PC-9 (cell line): ENCODE data around the gene FAM180A. TPM values are rescaled to one million over a fixed set of nuclear protein-coding genes. Genes with fewer than 3 reads are reported as not detected.

ENCODE experiments used
- BruUV-seq: library from RNA; stranded (reverse); fragments of 400-500 nt; replicated peaks from 2 replicates; lab custom pipeline; 2021; lab: Mats Ljungman, UMichigan
- CTCF ChIA-PET: fragments of 300-600 bp; sonication (Branson Sonifier 250); formaldehyde crosslinking; loops from one replicate; lab custom pipeline; 2022; ENCODE audit warnings: antibody characterized with exemption; lab: Charles Lee
- POLR2A ChIA-PET: fragments of 300-600 bp; sonication (Branson Sonifier 250); formaldehyde crosslinking; loops from one replicate; lab custom pipeline; 2022; ENCODE audit warnings: antibody characterized with exemption; ENCODE audit not compliant: unreplicated experiment; lab: Charles Lee
- DNase-seq, 2 experiments: peaks; one replicate each; pipeline versions ENCODE4 v3.0.0 to v3.0.0-alpha.2; 2015 to 2022; ENCODE audit warnings: mixed read lengths in 1 of 2
- H2AFZ ChIP-seq: fragments of 200-600 bp; sonication (generic); 2 replicates; pipeline ENCODE4 v1.8.1; 2017; ENCODE audit warnings: antibody characterized with exemption
- H3F3A ChIP-seq: fragments of 200-600 bp; sonication (generic); 2 replicates; pipeline ENCODE4 v1.8.1; 2017; ENCODE audit warnings: antibody characterized with exemption, mild to moderate bottlenecking, low read depth; ENCODE audit not compliant: insufficient read depth
- H3K27ac ChIP-seq: fragments of 200-600 bp; sonication (generic); 2 replicates; pipeline ENCODE4 v1.6.1; 2016; ENCODE audit warnings: mixed run types
- H3K27me3 ChIP-seq: fragments of 200-600 bp; sonication (generic); 2 replicates; pipeline ENCODE4 v1.6.1; 2016; ENCODE audit warnings: low read depth, mixed run types; ENCODE audit not compliant: insufficient read depth
- H3K36me3 ChIP-seq: fragments of 200-600 bp; sonication (generic); 2 replicates; pipeline ENCODE4 v1.6.1; 2016; ENCODE audit warnings: low read depth, mixed run types
- H3K4me1 ChIP-seq: fragments of 200-600 bp; sonication (generic); replicated peaks from 2 replicates; pipeline ENCODE4 v1.6.1; 2016; ENCODE audit warnings: mixed run types; ENCODE audit not compliant: insufficient read depth
- H3K4me2 ChIP-seq: fragments of 200-600 bp; sonication (generic); 2 replicates; pipeline ENCODE4 v1.6.1; 2017; ENCODE audit warnings: mixed run types
- H3K4me3 ChIP-seq: fragments of 200-600 bp; sonication (generic); 2 replicates; pipeline ENCODE4 v1.6.1; 2016; ENCODE audit warnings: mixed run types
- H3K79me2 ChIP-seq: fragments of 200-600 bp; sonication (generic); 2 replicates; pipeline ENCODE4 v1.6.1; 2017; ENCODE audit warnings: low read depth, mixed run types
- H3K9me2 ChIP-seq: fragments of 200-600 bp; sonication (generic); 2 replicates; pipeline ENCODE4 v1.8.1; 2017; ENCODE audit warnings: mild to moderate bottlenecking; ENCODE audit not compliant: insufficient read depth
- H3K9me3 ChIP-seq: fragments of 200-600 bp; sonication (generic); 2 replicates; pipeline ENCODE4 v1.8.1; 2016; ENCODE audit warnings: low read depth; ENCODE audit not compliant: insufficient read depth
- H4K20me1 ChIP-seq: fragments of 200-600 bp; sonication (generic); 2 replicates; pipeline ENCODE4 v1.8.1; 2017; ENCODE audit not compliant: insufficient read depth
- CTCF ChIP-seq: fragments of 200-600 bp; sonication (generic); conservative IDR thresholded peaks from 2 replicates; pipeline ENCODE4 v1.6.1; 2017; ENCODE audit warnings: mixed run types, antibody characterized with exemption, mild to moderate bottlenecking, moderate library complexity
- EZH2 ChIP-seq: fragments of 200-600 bp; sonication (generic); IDR thresholded peaks from 2 replicates; pipeline ENCODE4 v1.8.0; 2017; ENCODE audit warnings: antibody characterized with exemption, low read depth
- intact Hi-C: fragments of 100-400 bp; cut with micrococcal nuclease; formaldehyde crosslinking; loops from one replicate; pipeline ENCODE4 v1.10.0; 2022; ENCODE audit not compliant: unreplicated experiment
- total RNA-seq: library from RNA; stranded (reverse); gene quantifications from 2 replicates; pipeline ENCODE4 v1.2.3, GENCODE V29; 2021

Gene FAM180A
- total RNA-seq, 1 experiment from 2014 or later = not detected

GRCh38 chr7:135718794-135719437, 29.7 kb downstream of the FAM180A start:
- ChIA-PET CTCF (no interaction called here), POLR2A (no interaction called here)
- no peak overlapping the region for H3K27ac ChIP-seq
- no peak for DNase-seq
- peaks cover 29% of the 10 kb centered on the region for H3F3A ChIP-seq
- no peaks in the 10 kb centered on the region for H3K27me3 ChIP-seq
- H3K4me1 ChIP-seq = peaks cover 33% of the 10 kb centered on the region
- BruUV-seq = no TSS peak
- no peaks in the 10 kb centered on the region for H3K36me3 ChIP-seq
- TF ChIP-seq CTCF (no peak), EZH2 (no peak)
- H4K20me1 ChIP-seq = no peaks in the 10 kb centered on the region
- H3K4me3 ChIP-seq = no peak overlapping the region
- H3K79me2 ChIP-seq = no peaks in the 10 kb centered on the region
- intact Hi-C loops = no loop called here
- H3K4me2 ChIP-seq = no peak overlapping the region
- no peak overlapping the region for H2AFZ ChIP-seq
- H3K9me3 ChIP-seq = no peaks in the 10 kb centered on the region
- no peaks in the 10 kb centered on the region for H3K9me2 ChIP-seq

GRCh38 chr7:135718219-135718618, 30.4 kb downstream of the FAM180A start:
- no peaks in the 10 kb centered on the region for H3K27me3 ChIP-seq
- no peaks in the 10 kb centered on the region for H3K79me2 ChIP-seq
- ChIA-PET POLR2A (no interaction called here), CTCF (interaction anchor here (0.6 kb wide), 1 partner anchor 174 kb away, joined by 8 read pairs; no protein-coding TSS in a partner anchor)
- H2AFZ ChIP-seq = no peak overlapping the region
- no peaks in the 10 kb centered on the region for H4K20me1 ChIP-seq
- peaks cover 37% of the 10 kb centered on the region for H3K4me1 ChIP-seq
- TF ChIP-seq EZH2 = no peak
- TF ChIP-seq CTCF = no peak
- no peak overlapping the region for H3K4me3 ChIP-seq
- no peak for DNase-seq
- no peaks in the 10 kb centered on the region for H3K9me3 ChIP-seq
- no peak overlapping the region for H3K4me2 ChIP-seq
- H3K9me2 ChIP-seq = no peaks in the 10 kb centered on the region
- no peak overlapping the region for H3K27ac ChIP-seq
- intact Hi-C loops = no loop called here
- H3K36me3 ChIP-seq = no peaks in the 10 kb centered on the region
- BruUV-seq = no TSS peak
- H3F3A ChIP-seq = peaks cover 33% of the 10 kb centered on the region

- Histone ChIP-seq H3K9me2 (no peaks in the 10 kb centered on the region), H3K79me2 (no peaks in the 10 kb centered on the region), H2AFZ (no peak overlapping the region), H3K9me3 (no peaks in the 10 kb centered on the region), H4K20me1 (no peaks in the 10 kb centered on the region), H3K27ac (no peak overlapping the region), H3K4me2 (no peak overlapping the region), H3F3A (peaks cover 33% of the 10 kb centered on the region), H3K27me3 (no peaks in the 10 kb centered on the region), H3K4me1 (peaks cover 37% of the 10 kb centered on the region), H3K4me3 (no peak overlapping the region), H3K36me3 (no peaks in the 10 kb centered on the region)
- TF ChIP-seq EZH2 (no peak), CTCF (no peak)
- CTCF ChIA-PET = interaction anchor here (0.6 kb wide), 1 partner anchor 174 kb away, joined by 8 read pairs; no protein-coding TSS in a partner anchor
- POLR2A ChIA-PET = no interaction called here
- no TSS peak for BruUV-seq
- intact Hi-C loops = no loop called here
- no peak for DNase-seq
These were observed 30.9 kb downstream of the FAM180A start for GRCh38 chr7:135717693-135718092.
